ENCODE results near the gene LAMB2.

Gene LAMB2

GRCh38 chr3:49132073-49132436 lies 795 bp downstream of the LAMB2 start:
- CTCF ChIA-PET: no interaction called here
- POLR2A ChIA-PET (ENCODE audit: low non-redundant PET): no interaction called here
- no peak for DNase-seq (ENCODE audit: low spot score)
- peak overlapping the region; percentile 63 for H3K27ac ChIP-seq
- TF ChIP-seq, protein P1, sequence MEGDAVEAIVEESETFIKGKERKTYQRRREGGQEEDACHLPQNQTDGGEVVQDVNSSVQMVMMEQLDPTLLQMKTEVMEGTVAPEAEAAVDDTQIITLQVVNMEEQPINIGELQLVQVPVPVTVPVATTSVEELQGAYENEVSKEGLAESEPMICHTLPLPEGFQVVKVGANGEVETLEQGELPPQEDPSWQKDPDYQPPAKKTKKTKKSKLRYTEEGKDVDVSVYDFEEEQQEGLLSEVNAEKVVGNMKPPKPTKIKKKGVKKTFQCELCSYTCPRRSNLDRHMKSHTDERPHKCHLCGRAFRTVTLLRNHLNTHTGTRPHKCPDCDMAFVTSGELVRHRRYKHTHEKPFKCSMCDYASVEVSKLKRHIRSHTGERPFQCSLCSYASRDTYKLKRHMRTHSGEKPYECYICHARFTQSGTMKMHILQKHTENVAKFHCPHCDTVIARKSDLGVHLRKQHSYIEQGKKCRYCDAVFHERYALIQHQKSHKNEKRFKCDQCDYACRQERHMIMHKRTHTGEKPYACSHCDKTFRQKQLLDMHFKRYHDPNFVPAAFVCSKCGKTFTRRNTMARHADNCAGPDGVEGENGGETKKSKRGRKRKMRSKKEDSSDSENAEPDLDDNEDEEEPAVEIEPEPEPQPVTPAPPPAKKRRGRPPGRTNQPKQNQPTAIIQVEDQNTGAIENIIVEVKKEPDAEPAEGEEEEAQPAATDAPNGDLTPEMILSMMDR (conservative IDR thresholded peaks at IDR 0.05; ENCODE audit: low read depth): no peak

GRCh38 chr3:49131576-49131975 lies 1.3 kb downstream of the LAMB2 start:
- POLR2A ChIA-PET (ENCODE audit: low non-redundant PET): no interaction called here
- TF ChIP-seq, protein P1 (conservative IDR thresholded peaks at IDR 0.05; ENCODE audit: low read depth): no peak
- peak overlapping the region; percentile 63 for H3K27ac ChIP-seq

DNA sequence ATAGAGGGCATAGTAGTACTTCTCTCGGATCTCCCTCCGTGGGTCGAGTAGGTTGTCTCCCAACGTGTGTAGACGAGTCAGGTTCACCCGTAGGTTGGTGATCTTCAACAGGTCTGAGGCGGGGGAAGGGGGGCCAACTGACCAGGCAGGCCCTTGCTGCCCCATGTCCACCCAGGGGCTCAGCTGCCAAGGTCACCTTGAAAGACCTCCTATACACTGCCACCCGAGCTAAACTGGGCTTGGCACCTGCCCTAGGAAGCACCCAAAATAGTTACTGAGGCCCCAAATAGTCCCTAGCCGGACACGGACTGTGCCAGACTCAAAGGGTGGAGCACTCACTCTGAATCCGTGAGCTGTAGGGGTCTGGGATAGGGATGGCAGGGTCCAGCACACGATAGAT lies 1.8 kb downstream of the LAMB2 start:
- CTCF ChIA-PET: no interaction called here
- POLR2A ChIA-PET (ENCODE audit: low non-redundant PET): no interaction called here
- DNase-seq (ENCODE audit: low spot score): no peak
- no peak overlapping the region for H3K27ac ChIP-seq
- TF ChIP-seq, protein P1 (conservative IDR thresholded peaks at IDR 0.05; ENCODE audit: low read depth): no peak

More at GRCh38 chr3:49131576-49131975, 1.3 kb downstream of the LAMB2 start:
- CTCF ChIA-PET: no interaction called here
- no peak for DNase-seq (ENCODE audit: low spot score)

DNA sequence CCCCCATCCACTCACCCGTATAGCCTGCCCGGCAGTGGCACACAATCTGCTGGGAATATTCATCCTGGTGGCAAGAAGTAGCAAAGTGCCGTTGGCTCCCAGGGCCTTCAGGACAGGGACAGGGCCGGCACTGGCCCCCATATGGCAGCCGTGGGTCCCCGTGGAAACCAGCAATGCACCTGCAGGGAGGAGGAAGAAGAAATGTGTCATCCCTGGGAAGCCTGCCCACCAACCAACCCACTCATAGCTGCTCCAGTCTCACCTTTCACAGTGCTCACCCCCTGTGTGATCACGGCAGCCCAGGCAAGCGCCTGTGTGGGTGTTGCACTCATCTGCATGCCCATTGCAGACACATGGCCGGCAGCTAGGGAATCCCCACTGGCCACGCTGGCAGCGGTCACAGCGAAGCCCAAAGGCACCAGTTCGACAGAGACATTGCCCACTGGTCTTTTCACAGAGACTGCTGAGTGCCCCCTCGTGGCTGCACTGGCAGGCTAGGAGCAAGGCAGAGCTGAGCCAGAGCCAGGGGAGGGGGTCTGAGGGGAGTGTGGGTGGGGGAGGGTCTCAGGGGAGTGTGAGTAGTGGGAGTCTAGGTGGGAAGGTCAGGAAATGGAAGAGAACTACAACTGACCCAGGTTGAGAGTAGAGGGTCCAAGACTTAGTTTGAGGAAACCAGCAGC lies 7.7 kb downstream of the LAMB2 start:
- ChIA-PET POLR2A (ENCODE audit: low non-redundant PET) (no interaction called here), CTCF (no interaction called here)
- no peak overlapping the region for H3K27ac ChIP-seq
- DNase-seq (ENCODE audit: low spot score): no peak
- TF ChIP-seq, protein P1 (conservative IDR thresholded peaks at IDR 0.05; ENCODE audit: low read depth): no peak

- no peak overlapping the region for H3K27ac ChIP-seq
- TF ChIP-seq, protein P1 (conservative IDR thresholded peaks at IDR 0.05; ENCODE audit: low read depth): no peak
- ChIA-PET CTCF (no interaction called here), POLR2A (ENCODE audit: low non-redundant PET) (no interaction called here)
- no peak for DNase-seq (ENCODE audit: low spot score)
These were observed 8.6 kb downstream of the LAMB2 start for GRCh38 chr3:49124203-49124602.

GRCh38 chr3:49123687-49124086 lies 9.2 kb downstream of the LAMB2 start:
- H3K27ac ChIP-seq: no peak overlapping the region
- ChIA-PET POLR2A (ENCODE audit: low non-redundant PET) (no interaction called here), CTCF (no interaction called here)
- TF ChIP-seq, protein P1 (conservative IDR thresholded peaks at IDR 0.05; ENCODE audit: low read depth): no peak
- no peak for DNase-seq (ENCODE audit: low spot score)

Measured in RWPE1 (cell line).